ENCODE measurements around the gene PSPN. TPM values are rescaled to one million over a fixed set of nuclear protein-coding genes. Genes with fewer than 3 reads are reported as not detected.

Gene PSPN
- total RNA-seq, 2 donors from 2014 or later, result 1.9 to 2.7 TPM

DNA sequence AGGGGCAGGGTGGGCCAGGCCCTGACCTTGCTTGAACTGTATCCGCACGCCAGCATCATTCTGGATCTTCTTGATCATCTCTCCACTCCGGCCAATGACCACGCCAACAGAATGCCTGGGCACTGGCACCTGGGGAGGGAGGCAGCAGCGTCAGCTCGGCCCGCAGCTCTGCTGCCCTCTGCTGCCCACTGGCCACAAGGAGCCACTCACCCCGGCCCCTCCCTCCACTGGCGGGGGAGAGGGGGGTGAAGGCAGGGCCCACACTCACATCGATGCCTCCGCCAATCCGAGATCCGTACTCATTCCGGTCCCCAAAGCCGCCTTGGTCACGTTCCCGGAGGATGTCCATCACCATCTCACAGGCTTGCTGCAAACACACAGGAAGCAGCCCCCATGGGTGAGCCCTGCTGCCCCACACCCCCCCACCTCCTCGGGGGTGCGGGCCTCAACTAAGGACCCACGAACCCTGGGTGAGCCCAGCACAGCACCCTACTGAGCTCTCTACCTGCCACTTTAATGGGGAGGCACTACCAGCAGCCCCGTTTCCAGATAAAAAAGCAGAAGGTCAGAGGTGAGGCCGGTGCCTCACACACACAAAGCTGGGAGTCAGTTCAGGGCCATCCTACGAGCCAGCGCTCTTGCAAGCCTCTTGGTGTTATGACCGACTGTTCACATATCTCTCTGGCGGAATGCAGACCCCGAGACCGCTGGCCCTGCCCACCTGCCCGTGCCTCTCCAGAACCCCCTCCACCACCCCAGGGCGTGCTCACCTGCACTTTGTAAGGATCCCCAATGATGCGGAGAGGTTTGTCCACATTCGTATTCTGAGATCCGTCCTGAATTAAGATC lies 42.2 kb upstream of the PSPN start:
- peak; percentile 79 for DNase-seq
- 93 to 95% methylated on average over 26 to 33 of the region's 33 CpGs for WGBS, 2 experiments (ENCODE audit: insufficient coverage in 1 of 2, insufficient read length in 1 of 2)
- Mint-ChIP-seq H3K9me3 (no peaks in the 10 kb centered on the region), H3K4me1 (peaks cover 11% of the 10 kb centered on the region), H3K4me3 (no peak overlapping the region), H3K36me3 (ENCODE audit: low read depth) (peaks cover 86% of the 10 kb centered on the region), H3K27me3 (ENCODE audit: insufficient read depth) (no peaks in the 10 kb centered on the region), H3K27ac (no peak overlapping the region)
- H3K4me1 ChIP-seq (ENCODE audit: control insufficient read depth, insufficient read depth, low read length), result no peaks in the 10 kb centered on the region
- H3K9me3 ChIP-seq (ENCODE audit: control insufficient read depth, low read length), result no peaks in the 10 kb centered on the region
- no peak overlapping the region for H3K9ac ChIP-seq (ENCODE audit: extremely low read depth, low read length, poor library complexity, severe bottlenecking)
- no peak overlapping the region for H3K4me3 ChIP-seq (ENCODE audit: low read length)
- peaks cover 92% of the 10 kb centered on the region for H3K36me3 ChIP-seq (ENCODE audit: control insufficient read depth, insufficient read depth, low read length)
- H3K27me3 ChIP-seq (ENCODE audit: control insufficient read depth, insufficient read depth, low read length, poor library complexity, severe bottlenecking), result no peaks in the 10 kb centered on the region
- H3K27ac ChIP-seq (ENCODE audit: low read depth, low read length), result no peak overlapping the region
- TF ChIP-seq, protein P1, sequence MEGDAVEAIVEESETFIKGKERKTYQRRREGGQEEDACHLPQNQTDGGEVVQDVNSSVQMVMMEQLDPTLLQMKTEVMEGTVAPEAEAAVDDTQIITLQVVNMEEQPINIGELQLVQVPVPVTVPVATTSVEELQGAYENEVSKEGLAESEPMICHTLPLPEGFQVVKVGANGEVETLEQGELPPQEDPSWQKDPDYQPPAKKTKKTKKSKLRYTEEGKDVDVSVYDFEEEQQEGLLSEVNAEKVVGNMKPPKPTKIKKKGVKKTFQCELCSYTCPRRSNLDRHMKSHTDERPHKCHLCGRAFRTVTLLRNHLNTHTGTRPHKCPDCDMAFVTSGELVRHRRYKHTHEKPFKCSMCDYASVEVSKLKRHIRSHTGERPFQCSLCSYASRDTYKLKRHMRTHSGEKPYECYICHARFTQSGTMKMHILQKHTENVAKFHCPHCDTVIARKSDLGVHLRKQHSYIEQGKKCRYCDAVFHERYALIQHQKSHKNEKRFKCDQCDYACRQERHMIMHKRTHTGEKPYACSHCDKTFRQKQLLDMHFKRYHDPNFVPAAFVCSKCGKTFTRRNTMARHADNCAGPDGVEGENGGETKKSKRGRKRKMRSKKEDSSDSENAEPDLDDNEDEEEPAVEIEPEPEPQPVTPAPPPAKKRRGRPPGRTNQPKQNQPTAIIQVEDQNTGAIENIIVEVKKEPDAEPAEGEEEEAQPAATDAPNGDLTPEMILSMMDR (conservative IDR thresholded peaks at IDR 0.05), result peak; percentile 65

DNA sequence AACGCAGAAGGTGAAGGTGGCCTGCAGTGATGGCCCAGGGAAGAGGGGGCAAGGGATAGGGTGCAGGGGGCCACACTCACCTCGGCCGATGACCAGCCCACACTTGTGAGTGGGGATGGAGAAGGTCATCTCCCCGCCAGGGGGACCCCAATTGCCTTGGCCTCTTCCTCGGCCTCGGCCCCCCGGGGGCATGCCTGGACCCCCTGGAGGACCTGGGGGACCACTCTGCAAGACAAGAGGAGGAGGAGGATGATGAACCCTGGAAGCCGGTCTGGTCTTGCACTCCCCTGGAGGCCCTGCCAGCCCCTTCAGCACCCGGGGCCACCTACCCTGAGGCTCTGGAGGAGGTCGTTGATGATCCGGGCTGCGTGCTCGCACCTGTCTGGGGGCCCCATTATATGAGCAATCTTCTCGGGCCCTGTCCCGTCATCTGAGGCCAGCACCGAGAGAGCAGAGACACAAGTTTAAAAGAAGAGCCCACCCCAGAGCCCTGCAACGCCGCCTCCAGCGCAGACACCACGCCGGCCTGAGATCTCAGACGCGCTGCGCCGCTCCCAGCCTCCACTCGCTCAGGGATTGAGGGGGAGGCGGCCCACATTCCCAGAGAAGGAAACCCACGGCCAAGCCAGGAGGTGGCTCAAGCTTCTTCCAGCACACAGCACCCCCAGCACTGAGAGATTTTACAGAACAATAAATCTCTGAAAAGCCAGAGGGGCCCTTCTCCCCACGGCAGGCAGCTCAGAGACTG lies 41.1 kb upstream of the PSPN start:
- WGBS, 2 experiments (ENCODE audit: insufficient coverage in 1 of 2, insufficient read length in 1 of 2), result 95 to 97% methylated on average over 15 to 29 of the region's 29 CpGs

DNA sequence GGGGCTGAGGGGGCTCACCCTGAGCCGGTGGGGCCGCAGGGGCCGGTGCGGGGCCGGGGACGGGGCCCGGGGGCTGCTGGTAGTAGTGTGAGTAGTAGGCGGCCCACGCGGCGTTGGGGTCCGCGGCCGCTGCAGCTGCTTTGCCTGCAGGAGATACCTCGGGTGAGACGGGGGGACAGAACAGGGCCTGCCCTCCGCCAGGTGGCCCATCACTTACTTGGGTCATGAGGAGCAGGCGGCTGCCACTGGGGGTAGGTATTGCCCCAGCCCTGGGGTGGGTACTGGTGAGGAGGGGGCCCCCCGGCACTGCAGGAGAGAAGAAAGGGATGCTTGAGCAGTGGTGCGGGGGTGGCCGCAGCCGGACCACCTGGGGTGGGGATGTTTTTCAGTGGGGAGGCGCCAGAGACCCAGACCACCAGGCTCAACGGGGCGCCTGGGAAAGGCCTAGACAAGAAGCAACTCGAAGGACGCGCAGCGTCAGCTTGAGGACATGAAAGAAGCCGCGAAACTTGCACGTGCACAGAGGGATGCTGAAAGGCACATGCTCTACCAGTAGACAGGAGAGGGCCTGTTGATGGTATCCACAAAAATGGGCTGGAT lies 40.0 kb upstream of the PSPN start:
- Histone ChIP-seq H3K27me3 (ENCODE audit: control insufficient read depth, insufficient read depth, low read length, poor library complexity, severe bottlenecking) (no peaks in the 10 kb centered on the region), H3K36me3 (ENCODE audit: control insufficient read depth, insufficient read depth, low read length) (peaks cover 80% of the 10 kb centered on the region), H3K9me3 (ENCODE audit: control insufficient read depth, low read length) (no peaks in the 10 kb centered on the region), H3K4me3 (ENCODE audit: low read length) (no peak overlapping the region), H3K4me1 (ENCODE audit: control insufficient read depth, insufficient read depth, low read length) (no peaks in the 10 kb centered on the region), H3K9ac (ENCODE audit: extremely low read depth, low read length, poor library complexity, severe bottlenecking) (no peak overlapping the region), H3K27ac (ENCODE audit: low read depth, low read length) (no peak overlapping the region)
- Mint-ChIP-seq H3K36me3 (ENCODE audit: low read depth) (peaks cover 64% of the 10 kb centered on the region), H3K27ac (no peak overlapping the region), H3K4me3 (no peak overlapping the region), H3K4me1 (no peaks in the 10 kb centered on the region), H3K9me3 (no peaks in the 10 kb centered on the region), H3K27me3 (ENCODE audit: insufficient read depth) (no peaks in the 10 kb centered on the region)
- 92 to 95% methylated on average over 9 to 32 of the region's 32 CpGs for WGBS, 2 experiments (ENCODE audit: insufficient coverage in 1 of 2, insufficient read length in 1 of 2)
- no peak for DNase-seq
- TF ChIP-seq, protein P1 (conservative IDR thresholded peaks at IDR 0.05), result no peak

More for the DNA sequence above, 41.1 kb upstream of the PSPN start:
- Histone ChIP-seq H3K27me3 (ENCODE audit: control insufficient read depth, insufficient read depth, low read length, poor library complexity, severe bottlenecking) (no peaks in the 10 kb centered on the region), H3K9ac (ENCODE audit: extremely low read depth, low read length, poor library complexity, severe bottlenecking) (no peak overlapping the region), H3K36me3 (ENCODE audit: control insufficient read depth, insufficient read depth, low read length) (peaks cover 88% of the 10 kb centered on the region), H3K4me3 (ENCODE audit: low read length) (no peak overlapping the region), H3K4me1 (ENCODE audit: control insufficient read depth, insufficient read depth, low read length) (no peaks in the 10 kb centered on the region), H3K27ac (ENCODE audit: low read depth, low read length) (no peak overlapping the region), H3K9me3 (ENCODE audit: control insufficient read depth, low read length) (no peaks in the 10 kb centered on the region)
- DNase-seq, result no peak
- TF ChIP-seq, protein P1 (conservative IDR thresholded peaks at IDR 0.05), result no peak
- Mint-ChIP-seq H3K9me3 (no peaks in the 10 kb centered on the region), H3K27me3 (ENCODE audit: insufficient read depth) (no peaks in the 10 kb centered on the region), H3K36me3 (ENCODE audit: low read depth) (peaks cover 75% of the 10 kb centered on the region), H3K27ac (no peak overlapping the region), H3K4me3 (no peak overlapping the region), H3K4me1 (no peaks in the 10 kb centered on the region)
